ENCODE data around the gene CAMKMT. TPM values are rescaled to one million over a fixed set of nuclear protein-coding genes. Genes with fewer than 3 reads are reported as not detected.
A peak's percentile ranks its signal among the peaks of the same experiment; 100 is the strongest.

The CAMKMT gene
- total RNA-seq, 1 experiment from 2014 or later = 12.5 TPM

GRCh38 chr2:44700824-44701223 is 339.1 kb downstream of the CAMKMT start:
- DNase-seq (ENCODE audit: low spot score) = no peak
- intact Hi-C loops (cut with micrococcal nuclease; ENCODE audit: unreplicated experiment) = no loop called here
- H3K27me3 ChIP-seq (replicated peaks; ENCODE audit: insufficient read depth, low read depth, low read length, poor library complexity) = peaks cover 6% of the 10 kb centered on the region
- no peak overlapping the region for H3K27ac ChIP-seq (ENCODE audit: low read depth, low read length, poor library complexity, severe bottlenecking)
- H3K36me3 ChIP-seq (ENCODE audit: insufficient read depth, low read length, poor library complexity, severe bottlenecking) = no peaks in the 10 kb centered on the region
- ChIA-PET CTCF (no interaction called here), POLR2A (ENCODE audit: low non-redundant PET) (no interaction called here)
- BruUV-seq (replicated peaks) = no TSS peak
- H3K4me3 ChIP-seq (ENCODE audit: low read depth, low read length, poor library complexity, severe bottlenecking) = no peak overlapping the region
- H3K9me3 ChIP-seq (ENCODE audit: low read depth, low read length, poor library complexity, severe bottlenecking) = no peaks in the 10 kb centered on the region
- no peak for TF ChIP-seq EZH2 (IDR thresholded peaks at IDR 0.05; ENCODE audit: borderline replicate concordance, low read depth, low read length, poor library complexity, severe bottlenecking)
- TF ChIP-seq, protein P1, sequence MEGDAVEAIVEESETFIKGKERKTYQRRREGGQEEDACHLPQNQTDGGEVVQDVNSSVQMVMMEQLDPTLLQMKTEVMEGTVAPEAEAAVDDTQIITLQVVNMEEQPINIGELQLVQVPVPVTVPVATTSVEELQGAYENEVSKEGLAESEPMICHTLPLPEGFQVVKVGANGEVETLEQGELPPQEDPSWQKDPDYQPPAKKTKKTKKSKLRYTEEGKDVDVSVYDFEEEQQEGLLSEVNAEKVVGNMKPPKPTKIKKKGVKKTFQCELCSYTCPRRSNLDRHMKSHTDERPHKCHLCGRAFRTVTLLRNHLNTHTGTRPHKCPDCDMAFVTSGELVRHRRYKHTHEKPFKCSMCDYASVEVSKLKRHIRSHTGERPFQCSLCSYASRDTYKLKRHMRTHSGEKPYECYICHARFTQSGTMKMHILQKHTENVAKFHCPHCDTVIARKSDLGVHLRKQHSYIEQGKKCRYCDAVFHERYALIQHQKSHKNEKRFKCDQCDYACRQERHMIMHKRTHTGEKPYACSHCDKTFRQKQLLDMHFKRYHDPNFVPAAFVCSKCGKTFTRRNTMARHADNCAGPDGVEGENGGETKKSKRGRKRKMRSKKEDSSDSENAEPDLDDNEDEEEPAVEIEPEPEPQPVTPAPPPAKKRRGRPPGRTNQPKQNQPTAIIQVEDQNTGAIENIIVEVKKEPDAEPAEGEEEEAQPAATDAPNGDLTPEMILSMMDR (conservative IDR thresholded peaks at IDR 0.05; ENCODE audit: low read depth, low read length) = no peak
- H3K4me1 ChIP-seq (ENCODE audit: insufficient read depth, low read length, poor library complexity, severe bottlenecking) = no peaks in the 10 kb centered on the region

GRCh38 chr2:44705356-44705755 is 343.6 kb downstream of the CAMKMT start:
- no peak for DNase-seq (ENCODE audit: low spot score)
- TF ChIP-seq EZH2 (IDR thresholded peaks at IDR 0.05; ENCODE audit: borderline replicate concordance, low read depth, low read length, poor library complexity, severe bottlenecking) = no peak
- TF ChIP-seq, protein P1 (conservative IDR thresholded peaks at IDR 0.05; ENCODE audit: low read depth, low read length) = no peak
- intact Hi-C loops (cut with micrococcal nuclease; ENCODE audit: unreplicated experiment) = no loop called here
- BruUV-seq (replicated peaks) = no TSS peak
- CTCF ChIA-PET = interaction anchor here (0.6 kb wide), 1 partner anchor 226 kb away, joined by 3 read pairs; no protein-coding TSS in a partner anchor
- H3K9me3 ChIP-seq (ENCODE audit: low read depth, low read length, poor library complexity, severe bottlenecking) = no peaks in the 10 kb centered on the region
- POLR2A ChIA-PET (ENCODE audit: low non-redundant PET) = no interaction called here
- no peaks in the 10 kb centered on the region for H3K36me3 ChIP-seq (ENCODE audit: insufficient read depth, low read length, poor library complexity, severe bottlenecking)
- no peak overlapping the region for H3K4me3 ChIP-seq (ENCODE audit: low read depth, low read length, poor library complexity, severe bottlenecking)
- H3K27me3 ChIP-seq (replicated peaks; ENCODE audit: insufficient read depth, low read depth, low read length, poor library complexity) = no peaks in the 10 kb centered on the region
- H3K4me1 ChIP-seq (ENCODE audit: insufficient read depth, low read length, poor library complexity, severe bottlenecking) = no peaks in the 10 kb centered on the region
- no peak overlapping the region for H3K27ac ChIP-seq (ENCODE audit: low read depth, low read length, poor library complexity, severe bottlenecking)

- Histone ChIP-seq H3K4me3 (ENCODE audit: low read depth, low read length, poor library complexity, severe bottlenecking) (no peak overlapping the region), H3K27ac (ENCODE audit: low read depth, low read length, poor library complexity, severe bottlenecking) (no peak overlapping the region), H3K27me3 (replicated peaks; ENCODE audit: insufficient read depth, low read depth, low read length, poor library complexity) (no peaks in the 10 kb centered on the region), H3K36me3 (ENCODE audit: insufficient read depth, low read length, poor library complexity, severe bottlenecking) (no peaks in the 10 kb centered on the region), H3K4me1 (ENCODE audit: insufficient read depth, low read length, poor library complexity, severe bottlenecking) (no peaks in the 10 kb centered on the region), H3K9me3 (ENCODE audit: low read depth, low read length, poor library complexity, severe bottlenecking) (no peaks in the 10 kb centered on the region)
- TF ChIP-seq, protein P1 (conservative IDR thresholded peaks at IDR 0.05; ENCODE audit: low read depth, low read length) = no peak
- no peak for TF ChIP-seq EZH2 (IDR thresholded peaks at IDR 0.05; ENCODE audit: borderline replicate concordance, low read depth, low read length, poor library complexity, severe bottlenecking)
- BruUV-seq (replicated peaks) = no TSS peak
- intact Hi-C loops (cut with micrococcal nuclease; ENCODE audit: unreplicated experiment) = no loop called here
- ChIA-PET CTCF (interaction anchor here (0.6 kb wide), 1 partner anchor 226 kb away, joined by 3 read pairs; no protein-coding TSS in a partner anchor), POLR2A (ENCODE audit: low non-redundant PET) (no interaction called here)
- DNase-seq (ENCODE audit: low spot score) = peak; percentile 19
These were observed 344.2 kb downstream of the CAMKMT start for GRCh38 chr2:44705876-44706480.
